Upper lobe of left lung (tissue), 6 donors: Measurements from ENCODE around the gene TRAPPC2B. TPM values are rescaled to one million over a fixed set of nuclear protein-coding genes. Genes with fewer than 3 reads are reported as not detected.
A peak's percentile ranks its signal among the peaks of the same experiment; 100 is the strongest.

ENCODE experiments used
- ATAC-seq, 2 donors: fragments of 200-7000 bp; cut with Tn5 transposase; one replicate each; pipeline ENCODE4 v1.9.1; 2022; ENCODE audit warnings: mild to moderate bottlenecking in 2 of 2, moderate library complexity in 2 of 2; ENCODE audit not compliant: low FRiP score in 2 of 2
- DNase-seq, 2 donors: peaks; one replicate each; pipeline ENCODE4 v3.0.0-alpha.2; 2019 to 2020
- H3K27ac ChIP-seq, 4 donors: fragments of 200-600 bp; sonication (generic); one replicate each; pipeline ENCODE4 v1.5.1; 2016 to 2019
- H3K27me3 ChIP-seq, 4 donors: fragments of 200-600 bp; sonication (generic); one replicate each; pipeline ENCODE4 v1.5.1; 2017 to 2019
- H3K36me3 ChIP-seq, 4 donors: fragments of 200-600 bp; sonication (generic); one replicate each; pipeline ENCODE4 v1.5.1; 2016 to 2019
- H3K4me1 ChIP-seq, 4 donors: fragments of 200-600 bp; sonication (generic); one replicate each; pipeline ENCODE4 v1.5.1; 2018 to 2019
- H3K4me3 ChIP-seq, 4 donors: fragments of 200-600 bp; sonication (generic); one replicate each; pipeline ENCODE4 v1.5.1; 2017 to 2019; ENCODE audit warnings: mild to moderate bottlenecking in 2 of 4, moderate library complexity in 1 of 4
- H3K9me3 ChIP-seq, 4 donors: fragments of 200-600 bp; sonication (generic); one replicate each; pipeline ENCODE4 v1.5.1; 2018 to 2019
- EP300 ChIP-seq, 4 donors: sonication (generic); formaldehyde crosslinking; IDR thresholded peaks; one replicate each; pipeline ENCODE4 v1.5.1; 2017; ENCODE audit warnings: antibody characterized with exemption in 4 of 4, control low read depth in 2 of 4
- POLR2A ChIP-seq, 4 donors: fragments of 450-650 bp; IDR thresholded peaks; one replicate each; pipeline ENCODE4 v1.5.1; 2016 to 2017; ENCODE audit warnings: antibody characterized with exemption in 4 of 4, mild to moderate bottlenecking in 2 of 4
- POLR2AphosphoS5 ChIP-seq, 2 donors: sonication (generic); formaldehyde crosslinking; IDR thresholded peaks; one replicate each; pipeline ENCODE4 v1.5.1; 2017; ENCODE audit warnings: antibody characterized with exemption in 2 of 2
- WGBS, 2 donors: methylation state at CpG; one replicate each; pipeline ENCODE4 v1.1.5; 2017 to 2018; 5-methylcytosine and 5-hydroxymethylcytosine counted together
- total RNA-seq, 6 donors: library from RNA; depleted of rRNA in 4 of 6; stranded (reverse); fragments of >200 nt in 4 of 6; gene quantifications; one replicate each; pipeline versions ENCODE4 v1.1.0 to v1.2.1, GENCODE V29; 2016 to 2021
- TF ChIP-seq, protein P1 (sequence below), 6 experiments: fragments of 450-650 bp in 4 of 6; fragments of 200-600 bp in 2 of 6; sonication (generic) in 2 of 6; IDR thresholded peaks; one replicate each; pipeline ENCODE4 v1.5.1; 2016 to 2019; ENCODE audit warnings: antibody characterized with exemption in 6 of 6
- donor health status: DM: no; HTN: no; CAD: no; lungs with moderate emphysema.
- donor health status: DM: no; HTN: yes; CAD: no; lungs with severe emphysema.

The TRAPPC2B gene
- total RNA-seq, 6 donors from 2014 or later = 6.2 to 29.3 (median 12.8) TPM

DNA sequence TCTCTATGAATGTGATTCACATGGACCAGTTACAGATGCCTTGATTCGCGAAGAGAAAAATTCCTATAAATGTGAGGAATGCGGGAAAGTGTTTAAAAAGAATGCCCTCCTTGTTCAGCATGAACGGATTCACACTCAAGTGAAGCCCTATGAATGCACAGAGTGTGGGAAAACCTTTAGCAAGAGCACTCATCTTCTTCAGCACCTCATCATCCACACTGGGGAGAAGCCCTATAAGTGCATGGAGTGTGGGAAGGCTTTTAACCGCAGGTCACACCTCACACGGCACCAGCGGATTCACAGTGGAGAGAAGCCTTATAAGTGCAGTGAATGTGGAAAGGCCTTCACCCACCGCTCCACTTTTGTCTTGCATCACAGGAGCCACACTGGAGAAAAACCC lies 35.4 kb upstream of the TRAPPC2B start:
- TF ChIP-seq, protein P1, sequence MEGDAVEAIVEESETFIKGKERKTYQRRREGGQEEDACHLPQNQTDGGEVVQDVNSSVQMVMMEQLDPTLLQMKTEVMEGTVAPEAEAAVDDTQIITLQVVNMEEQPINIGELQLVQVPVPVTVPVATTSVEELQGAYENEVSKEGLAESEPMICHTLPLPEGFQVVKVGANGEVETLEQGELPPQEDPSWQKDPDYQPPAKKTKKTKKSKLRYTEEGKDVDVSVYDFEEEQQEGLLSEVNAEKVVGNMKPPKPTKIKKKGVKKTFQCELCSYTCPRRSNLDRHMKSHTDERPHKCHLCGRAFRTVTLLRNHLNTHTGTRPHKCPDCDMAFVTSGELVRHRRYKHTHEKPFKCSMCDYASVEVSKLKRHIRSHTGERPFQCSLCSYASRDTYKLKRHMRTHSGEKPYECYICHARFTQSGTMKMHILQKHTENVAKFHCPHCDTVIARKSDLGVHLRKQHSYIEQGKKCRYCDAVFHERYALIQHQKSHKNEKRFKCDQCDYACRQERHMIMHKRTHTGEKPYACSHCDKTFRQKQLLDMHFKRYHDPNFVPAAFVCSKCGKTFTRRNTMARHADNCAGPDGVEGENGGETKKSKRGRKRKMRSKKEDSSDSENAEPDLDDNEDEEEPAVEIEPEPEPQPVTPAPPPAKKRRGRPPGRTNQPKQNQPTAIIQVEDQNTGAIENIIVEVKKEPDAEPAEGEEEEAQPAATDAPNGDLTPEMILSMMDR (IDR thresholded peaks at IDR 0.05) = no peak
- TF ChIP-seq EP300 (IDR thresholded peaks at IDR 0.05) (no peak), POLR2AphosphoS5 (IDR thresholded peaks at IDR 0.05) (no peak), POLR2A (IDR thresholded peaks at IDR 0.05) (no peak)
- ATAC-seq = no peak
- H3K4me3 ChIP-seq = no peak overlapping the region
- H3K27ac ChIP-seq = no peak overlapping the region
- no peak for DNase-seq
- H3K27me3 ChIP-seq = no peaks in the 10 kb centered on the region
- WGBS, 2 donors = 95% methylated on average over 8 of the region's 8 CpGs
- peaks cover 24 to 47% (median 31%) of the 10 kb centered on the region in 4 donors for H3K9me3 ChIP-seq
- peaks cover 35 to 74% (median 62%) of the 10 kb centered on the region in 4 donors for H3K36me3 ChIP-seq
- no peaks in the 10 kb centered on the region for H3K4me1 ChIP-seq

DNA sequence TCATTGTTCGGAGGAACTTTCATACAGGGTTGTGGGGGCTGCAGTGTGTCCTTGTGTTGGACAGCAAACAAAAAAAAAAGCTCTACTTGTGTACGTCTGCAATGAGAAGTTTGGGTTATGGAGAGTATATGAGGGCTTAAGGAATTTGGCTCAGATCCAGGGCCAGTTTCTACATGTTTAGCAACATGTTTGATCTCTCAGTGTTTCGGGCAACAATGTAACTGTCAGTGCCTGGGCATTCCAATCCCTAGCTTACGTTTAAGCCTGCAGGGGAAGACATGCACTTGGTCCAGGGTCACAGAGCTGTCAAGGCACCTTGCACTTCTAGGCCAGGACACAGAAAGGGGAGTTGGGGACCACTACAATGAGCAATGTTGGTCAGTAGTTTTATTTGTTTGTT lies 29.2 kb upstream of the TRAPPC2B start:
- Histone ChIP-seq H3K36me3 (peaks cover under 1 to 15% (median 3%) of the 10 kb centered on the region in 4 donors), H3K27me3 (no peaks in the 10 kb centered on the region), H3K27ac (no peak overlapping the region), H3K4me1 (peaks cover 0 to 6% (median 0%) of the 10 kb centered on the region in 4 donors), H3K9me3 (peaks cover 2 to 10% (median 4%) of the 10 kb centered on the region in 4 donors), H3K4me3 (no peak overlapping the region)
- ATAC-seq = no peak
- 76 to 79% methylated on average over 4 of the region's 4 CpGs for WGBS, 2 donors
- no peak for DNase-seq
- TF ChIP-seq, protein P1 (IDR thresholded peaks at IDR 0.05) = no peak
- TF ChIP-seq EP300 (IDR thresholded peaks at IDR 0.05) (no peak), POLR2AphosphoS5 (IDR thresholded peaks at IDR 0.05) (no peak), POLR2A (IDR thresholded peaks at IDR 0.05) (no peak)

DNA sequence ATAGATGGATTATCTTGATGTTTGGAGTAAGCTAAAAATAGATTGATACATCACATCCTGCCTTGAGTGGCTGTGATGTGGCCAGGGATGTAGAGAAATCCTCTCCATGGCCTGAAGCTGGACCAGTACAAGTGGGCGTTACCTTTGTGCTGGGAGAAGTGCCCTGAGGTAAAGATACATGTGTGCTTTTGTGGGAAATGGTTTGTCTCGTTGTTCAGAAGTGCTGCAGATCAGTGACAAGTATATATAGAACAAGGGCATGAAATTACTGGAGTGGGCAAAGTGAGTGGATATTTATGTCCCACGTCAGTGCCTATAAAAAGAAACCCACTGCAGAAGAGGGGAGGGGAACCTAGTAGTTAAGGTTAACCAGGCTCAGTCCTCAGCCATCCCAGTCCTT lies 24.5 kb upstream of the TRAPPC2B start:
- H3K36me3 ChIP-seq = no peaks in the 10 kb centered on the region
- DNase-seq = no peak
- 50 to 61% methylated on average over 3 of the region's 3 CpGs for WGBS, 2 donors
- no peak for ATAC-seq
- H3K27ac ChIP-seq = peak overlapping the region in 1 of 4 donors; percentile 12
- peaks cover 0 to 6% (median 0%) of the 10 kb centered on the region in 4 donors for H3K4me1 ChIP-seq
- peaks cover 0 to 6% (median 0%) of the 10 kb centered on the region in 4 donors for H3K9me3 ChIP-seq
- H3K27me3 ChIP-seq = no peaks in the 10 kb centered on the region
- no peak overlapping the region for H3K4me3 ChIP-seq
- no peak for TF ChIP-seq EP300 (IDR thresholded peaks at IDR 0.05)
- TF ChIP-seq POLR2A (IDR thresholded peaks at IDR 0.05) = no peak
- TF ChIP-seq, protein P1 (IDR thresholded peaks at IDR 0.05) = no peak
- TF ChIP-seq POLR2AphosphoS5 (IDR thresholded peaks at IDR 0.05) = no peak

DNA sequence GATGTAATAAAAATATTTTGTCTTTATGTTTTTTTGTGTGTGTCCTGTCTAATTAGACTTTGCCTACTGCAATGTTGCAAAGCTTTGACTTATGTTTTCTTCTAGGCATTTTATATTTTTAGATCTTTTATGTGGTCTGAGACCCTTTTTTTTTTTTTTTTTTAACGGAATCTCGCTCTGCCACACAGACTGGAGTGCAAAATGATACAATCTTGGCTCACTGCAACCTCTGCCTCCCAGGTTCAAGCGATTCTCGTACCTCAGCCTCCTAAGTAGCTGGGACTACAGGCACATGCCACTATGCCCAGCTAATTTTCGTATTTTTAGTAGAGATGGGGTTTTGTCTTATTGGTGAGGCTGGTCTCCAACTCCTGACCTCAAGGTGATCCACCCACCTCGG lies 20.8 kb upstream of the TRAPPC2B start:
- H3K4me1 ChIP-seq = peaks cover 0 to 6% (median 0%) of the 10 kb centered on the region in 4 donors
- no peak overlapping the region for H3K27ac ChIP-seq
- 71 to 83% methylated on average over 6 of the region's 6 CpGs for WGBS, 2 donors
- no peaks in the 10 kb centered on the region for H3K9me3 ChIP-seq
- no peak for DNase-seq
- TF ChIP-seq, protein P1 (IDR thresholded peaks at IDR 0.05) = no peak
- TF ChIP-seq POLR2AphosphoS5 (IDR thresholded peaks at IDR 0.05) (no peak), POLR2A (IDR thresholded peaks at IDR 0.05) (no peak), EP300 (IDR thresholded peaks at IDR 0.05) (no peak)
- no peaks in the 10 kb centered on the region for H3K27me3 ChIP-seq
- no peak overlapping the region for H3K4me3 ChIP-seq
- H3K36me3 ChIP-seq = no peaks in the 10 kb centered on the region
- ATAC-seq = no peak

DNA sequence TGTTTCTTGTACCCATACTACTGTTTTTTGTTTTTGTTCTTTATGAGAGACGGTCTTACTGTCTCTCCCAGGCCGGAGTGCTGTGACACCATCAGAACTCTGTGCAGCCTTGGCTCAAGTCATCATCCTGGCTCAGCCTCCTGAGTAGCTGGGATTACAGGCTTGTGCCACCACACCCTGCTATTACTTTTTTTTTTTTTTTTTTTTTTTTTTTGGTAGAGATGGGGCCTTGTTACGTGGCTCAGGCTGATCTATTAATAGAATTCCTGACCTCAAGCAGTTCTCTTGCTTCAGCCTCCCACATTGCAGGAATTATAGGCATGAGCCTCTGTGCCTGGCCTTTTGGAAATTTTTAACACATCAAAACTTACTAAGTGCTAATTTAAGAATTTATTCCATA lies 15.2 kb upstream of the TRAPPC2B start:
- 66 to 71% methylated on average over 3 of the region's 3 CpGs for WGBS, 2 donors
- Histone ChIP-seq H3K27ac (no peak overlapping the region), H3K4me1 (peaks cover 13 to 18% (median 15%) of the 10 kb centered on the region in 4 donors), H3K9me3 (peaks cover 0 to 2% (median 0%) of the 10 kb centered on the region in 4 donors), H3K27me3 (no peaks in the 10 kb centered on the region), H3K36me3 (peaks cover 0 to 5% (median 0%) of the 10 kb centered on the region in 4 donors), H3K4me3 (no peak overlapping the region)
- DNase-seq = no peak
- ATAC-seq = peak in 1 of 2 donors; percentile 27
- TF ChIP-seq POLR2A (IDR thresholded peaks at IDR 0.05) = no peak
- TF ChIP-seq POLR2AphosphoS5 (IDR thresholded peaks at IDR 0.05) = no peak
- TF ChIP-seq, protein P1 (IDR thresholded peaks at IDR 0.05) = no peak
- no peak for TF ChIP-seq EP300 (IDR thresholded peaks at IDR 0.05)
